ENCODE measurements around the gene SUFU. TPM values are rescaled to one million over a fixed set of nuclear protein-coding genes. Genes with fewer than 3 reads are reported as not detected.

SUFU gene
- total RNA-seq, 1 experiment from 2014 or later: 4.6 TPM

GRCh38 chr10:102673819-102674511 lies 170.2 kb downstream of the SUFU start:
- no peak for DNase-seq (ENCODE audit: low read depth)

DNA sequence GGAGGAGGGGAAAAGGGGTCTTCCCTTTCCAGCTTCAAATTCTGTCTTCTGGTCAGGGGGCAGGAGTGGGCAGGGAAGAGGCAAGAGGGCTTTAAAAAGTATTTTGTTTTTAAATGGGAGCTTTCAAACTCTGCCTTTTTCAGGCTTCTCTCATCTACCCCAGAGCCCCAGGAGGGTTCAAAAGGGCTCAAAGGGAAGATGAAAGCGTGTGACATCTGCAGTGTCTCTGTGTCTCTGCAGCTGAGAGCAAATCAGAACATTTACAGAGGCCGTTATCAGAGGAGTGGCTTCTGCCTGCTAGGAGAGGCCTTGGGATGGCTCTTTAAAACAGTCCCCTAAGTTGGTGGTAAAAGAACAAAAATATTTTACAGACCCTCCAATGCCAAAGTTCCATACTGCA lies 170.8 kb downstream of the SUFU start:
- DNase-seq (ENCODE audit: low read depth): no peak

- no peak for DNase-seq (ENCODE audit: low read depth)
Measured at GRCh38 chr10:102675011-102675665, 171.4 kb downstream of the SUFU start.

- peak; percentile 85 for DNase-seq (ENCODE audit: low read depth)
Measured at GRCh38 chr10:102675666-102676533, 172.1 kb downstream of the SUFU start.

- DNase-seq (ENCODE audit: low read depth): no peak
Measured at GRCh38 chr10:102676534-102677315, 173.0 kb downstream of the SUFU start.

- no peak for DNase-seq (ENCODE audit: low read depth)
Measured at GRCh38 chr10:102677331-102678067, 173.7 kb downstream of the SUFU start.

GRCh38 chr10:102678068-102678400 lies 174.3 kb downstream of the SUFU start:
- no peak for DNase-seq (ENCODE audit: low read depth)

- peak; percentile 29 for DNase-seq (ENCODE audit: low read depth)
Measured at GRCh38 chr10:102678842-102679289, 175.1 kb downstream of the SUFU start.

GRCh38 chr10:102679596-102679995 lies 175.8 kb downstream of the SUFU start:
- DNase-seq (ENCODE audit: low read depth): no peak

- DNase-seq (ENCODE audit: low read depth): no peak
Measured at GRCh38 chr10:102681696-102682095, 177.9 kb downstream of the SUFU start.

- no peak for DNase-seq (ENCODE audit: low read depth)
Measured at GRCh38 chr10:102682416-102682815, 178.6 kb downstream of the SUFU start.

GRCh38 chr10:102682981-102683380 lies 179.2 kb downstream of the SUFU start:
- DNase-seq (ENCODE audit: low read depth): no peak

Other genes with a start within 250 kb of the SUFU start
- gene NFKB2, start 108.3 kb upstream of the SUFU start, total RNA-seq (2014; rRNA removed; shearing (Covaris generic)): 9.1 and 20.7 TPM in 2 replicates
- not detected in 2 replicates for gene PSD, start 85.2 kb upstream of the SUFU start, total RNA-seq (2014; rRNA removed; shearing (Covaris generic))
- gene FBXL15, start 83.1 kb upstream of the SUFU start, total RNA-seq (2014; rRNA removed; shearing (Covaris generic)): 8.2 and 18.8 TPM in 2 replicates
- 33.1 and 50.9 TPM in 2 replicates for gene CUEDC2, start 71.4 kb upstream of the SUFU start, total RNA-seq (2014; rRNA removed; shearing (Covaris generic))
- gene C10orf95, start 52.4 kb upstream of the SUFU start, total RNA-seq (2014; rRNA removed; shearing (Covaris generic)): not detected in 2 replicates
- 120 and 173 TPM in 2 replicates for gene ACTR1A, start 1.3 kb upstream of the SUFU start, total RNA-seq (2014; rRNA removed; shearing (Covaris generic))
- 28.8 and 58.1 TPM in 2 replicates for gene TRIM8, start 140.5 kb downstream of the SUFU start, total RNA-seq (2014; rRNA removed; shearing (Covaris generic))
- gene ARL3, start 210.4 kb downstream of the SUFU start, total RNA-seq (2014; rRNA removed; shearing (Covaris generic)): 9.1 and 11.9 TPM in 2 replicates
- 0.98 and 4.5 TPM in 2 replicates for gene SFXN2, start 210.7 kb downstream of the SUFU start, total RNA-seq (2014; rRNA removed; shearing (Covaris generic))
- gene WBP1L, start 240.0 kb downstream of the SUFU start, total RNA-seq (2014; rRNA removed; shearing (Covaris generic)): 24.9 and 31.3 TPM in 2 replicates